IPS-18a (cell line): Measurements from ENCODE around the gene SAMD4B.
"Not testable (repeated sequence)": the region's sequence is repeated elsewhere in the genome, so short reads cannot be mapped to it uniquely, and the experiment has no call there.

Source experiments
- H3K27ac ChIP-seq: one replicate; pipeline ENCODE4 v1.5.1; 2013; ENCODE audit warnings: low read length
- H3K27me3 ChIP-seq: one replicate; pipeline ENCODE4 v1.6.1; 2013; ENCODE audit warnings: mild to moderate bottlenecking, low read length; ENCODE audit not compliant: control insufficient read depth, insufficient read depth
- H3K36me3 ChIP-seq: one replicate; pipeline ENCODE4 v1.6.1; 2013; ENCODE audit warnings: low read depth, low read length; ENCODE audit not compliant: control insufficient read depth
- H3K4me1 ChIP-seq: one replicate; pipeline ENCODE4 v1.6.1; 2013; ENCODE audit warnings: low read depth, low read length; ENCODE audit not compliant: control insufficient read depth
- H3K4me3 ChIP-seq: one replicate; pipeline ENCODE4 v1.5.1; 2013; ENCODE audit warnings: low read length
- H3K9ac ChIP-seq: one replicate; pipeline ENCODE4 v1.6.1; 2013; ENCODE audit warnings: mild to moderate bottlenecking, low read length, moderate library complexity
- H3K9me3 ChIP-seq: one replicate; pipeline ENCODE4 v1.6.1; 2013; ENCODE audit warnings: low read depth, low read length; ENCODE audit not compliant: control insufficient read depth

Gene SAMD4B

GRCh38 chr19:39377373-39378362 is 35.4 kb downstream of the SAMD4B start:
- peaks cover 64% of the 10 kb centered on the region for H3K36me3 ChIP-seq

DNA sequence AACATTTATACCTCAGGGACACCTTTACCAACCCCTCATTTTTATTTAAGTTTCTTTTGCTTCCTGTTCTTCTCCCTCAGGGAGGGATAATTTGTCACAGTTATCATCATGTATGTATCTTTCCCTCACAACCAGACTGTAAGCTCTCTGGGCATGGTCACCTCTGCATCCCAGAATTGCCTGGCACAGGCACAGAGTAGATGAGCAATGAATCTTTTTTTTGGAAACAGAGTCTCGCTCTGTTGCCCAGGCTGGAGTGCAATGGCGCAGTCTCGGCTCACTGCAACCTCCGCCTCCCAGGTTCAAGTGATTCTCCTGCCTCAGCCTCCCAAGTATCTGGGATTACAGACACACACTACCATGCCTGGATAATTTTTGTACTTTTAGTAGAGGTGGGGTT is 37.1 kb downstream of the SAMD4B start:
- not testable (repeated sequence) for H3K9ac ChIP-seq, H3K4me1 ChIP-seq, H3K27ac ChIP-seq, H3K4me3 ChIP-seq, H3K27me3 ChIP-seq, H3K9me3 ChIP-seq
- peaks cover 73% of the 10 kb centered on the region for H3K36me3 ChIP-seq

More at GRCh38 chr19:39377373-39378362, 35.4 kb downstream of the SAMD4B start:
- no peak overlapping the region for H3K9ac ChIP-seq
- H3K4me1 ChIP-seq: no peaks in the 10 kb centered on the region
- H3K27me3 ChIP-seq: no peaks in the 10 kb centered on the region
- H3K27ac ChIP-seq: no peak overlapping the region
- H3K4me3 ChIP-seq: no peak overlapping the region
- no peaks in the 10 kb centered on the region for H3K9me3 ChIP-seq

DNA sequence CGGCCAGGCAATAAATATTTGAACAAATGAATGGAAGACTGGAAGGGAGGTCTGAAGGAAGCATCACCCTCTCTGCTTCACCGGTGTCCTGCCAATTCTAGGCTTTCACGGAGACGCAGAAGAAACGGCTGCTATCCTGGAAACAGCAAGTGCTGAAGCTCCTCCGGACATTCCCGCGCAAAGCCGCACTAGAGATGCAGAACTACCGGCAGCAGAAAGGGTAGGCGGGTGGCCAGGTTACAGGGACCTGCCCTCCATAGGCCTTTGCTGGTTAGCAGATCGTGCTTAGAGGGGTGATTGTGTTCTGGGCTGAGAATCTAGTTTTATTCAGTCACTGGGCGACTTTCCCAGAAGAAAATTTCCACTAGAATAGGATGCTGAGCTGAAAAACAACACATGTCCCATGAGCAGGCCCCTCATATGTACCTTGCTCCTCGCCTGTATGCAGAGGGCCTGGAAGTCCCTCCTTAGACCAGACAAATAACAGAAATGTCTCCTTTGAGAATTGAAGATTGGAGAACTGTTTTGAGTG is 37.7 kb downstream of the SAMD4B start:
- Histone ChIP-seq H3K4me1 (no peaks in the 10 kb centered on the region), H3K36me3 (peaks cover 75% of the 10 kb centered on the region), H3K9me3 (no peaks in the 10 kb centered on the region), H3K27ac (no peak overlapping the region), H3K27me3 (no peaks in the 10 kb centered on the region), H3K9ac (no peak overlapping the region), H3K4me3 (no peak overlapping the region)

GRCh38 chr19:39380521-39381502 is 38.6 kb downstream of the SAMD4B start:
- H3K4me1 ChIP-seq: no peaks in the 10 kb centered on the region
- H3K36me3 ChIP-seq: peaks cover 73% of the 10 kb centered on the region
- H3K9me3 ChIP-seq: no peaks in the 10 kb centered on the region
- H3K4me3 ChIP-seq: no peak overlapping the region
- no peak overlapping the region for H3K27ac ChIP-seq
- no peaks in the 10 kb centered on the region for H3K27me3 ChIP-seq
- H3K9ac ChIP-seq: no peak overlapping the region

- H3K27me3 ChIP-seq: no peaks in the 10 kb centered on the region
- no peaks in the 10 kb centered on the region for H3K9me3 ChIP-seq
- H3K36me3 ChIP-seq: peaks cover 73% of the 10 kb centered on the region
- no peak overlapping the region for H3K27ac ChIP-seq
- H3K4me3 ChIP-seq: no peak overlapping the region
- no peaks in the 10 kb centered on the region for H3K4me1 ChIP-seq
- H3K9ac ChIP-seq: no peak overlapping the region
Observed at GRCh38 chr19:39381910-39382611, 39.8 kb downstream of the SAMD4B start.

DNA sequence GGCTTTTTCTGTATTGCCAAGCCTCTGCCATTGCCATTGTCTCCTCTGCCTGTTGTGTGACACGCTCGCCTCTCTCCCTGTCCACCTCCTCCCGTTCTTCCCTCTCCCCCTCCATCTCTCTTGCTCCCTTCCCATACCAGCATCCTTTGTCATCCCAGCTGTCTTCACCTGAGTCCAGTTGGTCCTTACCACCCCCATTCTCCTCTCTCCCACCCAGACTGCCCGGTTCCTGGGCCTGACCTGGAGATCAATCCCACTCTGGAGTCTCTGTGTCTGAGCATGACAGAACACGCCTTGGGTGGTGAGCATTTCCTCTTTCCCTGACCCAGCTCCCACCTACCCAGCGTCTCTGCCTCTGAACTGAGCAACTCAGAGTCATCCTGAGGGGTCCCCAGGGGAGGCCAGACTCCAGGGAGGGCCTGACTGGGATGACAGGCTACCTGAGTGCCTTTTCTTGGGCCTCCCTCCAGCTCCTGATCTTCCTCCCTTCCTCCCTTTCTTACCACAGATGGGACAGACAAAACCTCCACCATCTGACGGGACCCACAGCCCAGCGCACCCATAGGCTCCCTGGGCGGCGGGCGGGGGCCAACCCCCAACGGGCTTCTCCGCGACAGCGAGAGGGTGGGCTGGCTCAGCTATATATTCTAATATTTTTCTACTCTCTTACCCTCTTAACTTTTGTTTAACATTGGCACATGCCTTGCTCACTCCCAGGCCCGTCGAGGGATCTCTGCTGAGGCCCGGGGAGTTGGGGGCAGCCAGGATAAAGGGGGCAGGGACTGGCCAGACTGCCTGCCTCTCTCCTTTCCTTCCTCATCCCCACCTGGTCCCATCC is 41.0 kb downstream of the SAMD4B start:
- Histone ChIP-seq H3K27me3 (no peaks in the 10 kb centered on the region), H3K9ac (no peak overlapping the region), H3K4me3 (no peak overlapping the region), H3K36me3 (peaks cover 70% of the 10 kb centered on the region), H3K27ac (no peak overlapping the region), H3K9me3 (no peaks in the 10 kb centered on the region), H3K4me1 (no peaks in the 10 kb centered on the region)

DNA sequence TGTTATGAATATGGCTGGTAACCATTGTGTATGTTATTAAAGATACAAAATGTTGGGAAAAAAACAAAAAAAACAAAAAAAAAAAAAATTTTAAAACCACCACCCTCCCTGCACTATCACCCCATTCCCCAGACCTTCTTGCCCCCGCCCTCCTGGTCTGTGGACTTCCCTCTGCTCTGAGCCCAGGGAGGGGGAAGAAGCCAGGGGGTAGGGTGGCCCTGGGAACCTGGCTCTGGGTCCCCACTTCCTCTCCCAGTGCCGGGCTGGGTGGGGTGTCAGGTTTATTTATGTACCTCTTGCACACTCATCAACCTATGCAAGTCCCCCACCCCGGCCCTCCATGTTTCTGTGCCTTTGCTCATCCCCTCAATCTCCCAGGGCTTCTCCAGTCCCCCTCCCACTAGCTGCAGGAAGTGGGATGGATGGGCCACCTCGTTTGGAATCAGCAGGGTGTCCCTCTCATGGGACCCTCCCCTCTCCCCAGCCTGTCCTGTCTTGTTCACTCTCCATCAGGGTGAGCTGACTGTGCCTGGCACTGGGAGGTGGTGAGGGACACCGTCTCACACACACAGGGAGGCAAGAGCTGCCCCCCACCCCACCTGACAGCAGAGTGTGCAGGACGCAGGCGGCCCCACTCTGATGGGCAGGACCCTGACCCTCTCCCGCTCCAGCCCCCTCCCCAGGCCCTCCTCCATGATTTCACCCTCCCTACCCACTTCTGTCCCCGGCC is 42.8 kb downstream of the SAMD4B start:
- Histone ChIP-seq H3K9ac (no peak overlapping the region), H3K36me3 (peaks cover 63% of the 10 kb centered on the region), H3K9me3 (no peaks in the 10 kb centered on the region), H3K27ac (no peak overlapping the region), H3K4me3 (no peak overlapping the region), H3K27me3 (no peaks in the 10 kb centered on the region), H3K4me1 (no peaks in the 10 kb centered on the region)

DNA sequence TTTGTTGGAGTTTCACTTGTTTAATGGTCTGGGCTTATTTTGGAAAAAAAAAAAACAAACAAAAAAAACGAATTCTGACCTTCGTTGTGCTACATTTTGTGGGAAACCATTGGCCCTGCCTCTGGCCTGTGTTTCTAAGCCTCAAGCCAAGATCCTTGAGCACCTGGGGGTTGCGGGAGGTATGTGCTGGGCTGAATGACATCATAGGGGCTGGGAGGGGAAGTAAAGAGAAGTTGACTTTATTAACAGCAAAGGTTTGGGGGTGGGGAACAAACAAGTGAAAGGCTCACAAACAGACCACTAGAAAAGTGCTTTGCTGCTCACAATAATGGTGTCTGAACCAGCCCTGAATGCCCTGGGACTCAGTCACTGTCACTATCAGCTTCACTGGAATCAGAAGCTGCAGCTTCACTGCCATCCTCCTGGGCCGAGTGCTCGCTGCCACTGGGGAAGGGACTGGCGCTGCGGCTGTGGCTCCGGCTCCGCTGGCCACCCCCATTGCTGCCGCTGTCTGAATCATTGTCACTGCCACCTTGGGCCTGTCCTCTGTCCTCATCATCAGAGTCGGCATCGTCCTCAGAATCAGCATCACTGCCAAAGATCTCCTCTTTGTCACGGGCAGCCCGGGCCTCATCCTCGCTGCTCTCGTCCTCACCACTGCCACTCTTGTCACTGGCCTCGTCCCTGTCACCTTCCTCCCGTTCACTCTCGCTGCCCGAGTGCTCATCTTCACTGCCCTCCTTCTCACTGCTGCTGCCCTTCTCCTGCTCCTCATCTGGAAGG is 43.6 kb downstream of the SAMD4B start:
- Histone ChIP-seq H3K36me3 (peaks cover 59% of the 10 kb centered on the region), H3K4me1 (no peaks in the 10 kb centered on the region), H3K27me3 (no peaks in the 10 kb centered on the region), H3K27ac (no peak overlapping the region), H3K9ac (no peak overlapping the region), H3K9me3 (no peaks in the 10 kb centered on the region), H3K4me3 (no peak overlapping the region)

- H3K27ac ChIP-seq: no peak overlapping the region
- H3K9ac ChIP-seq: no peak overlapping the region
- H3K4me1 ChIP-seq: no peaks in the 10 kb centered on the region
- H3K9me3 ChIP-seq: no peaks in the 10 kb centered on the region
- no peaks in the 10 kb centered on the region for H3K27me3 ChIP-seq
- H3K36me3 ChIP-seq: peaks cover 51% of the 10 kb centered on the region
- no peak overlapping the region for H3K4me3 ChIP-seq
Observed at GRCh38 chr19:39386557-39386956, 44.3 kb downstream of the SAMD4B start.
